Esophagus muscularis mucosa (tissue), 4 donors: ENCODE data around the gene GSK3B.

Experiments used
- EP300 ChIP-seq: sonication (generic); formaldehyde crosslinking; IDR thresholded peaks from one replicate; pipeline ENCODE4 v1.6.1; 2017; ENCODE audit warnings: antibody characterized with exemption
- POLR2A ChIP-seq: fragments of 450-650 bp; IDR thresholded peaks from one replicate; pipeline ENCODE4 v1.6.1; 2017; ENCODE audit warnings: antibody characterized with exemption, moderate library complexity, mild to moderate bottlenecking, low read depth
- TF ChIP-seq, protein P1 (sequence below), 3 experiments: fragments of 200-600 bp in 2 of 3; fragments of 450-650 bp in 1 of 3; sonication (generic) in 2 of 3; IDR thresholded peaks; one replicate each; pipeline ENCODE4 v1.5.1; 2017 to 2019; ENCODE audit warnings: antibody characterized with exemption in 3 of 3, mild to moderate bottlenecking in 2 of 3, moderate library complexity in 1 of 3

DNA sequence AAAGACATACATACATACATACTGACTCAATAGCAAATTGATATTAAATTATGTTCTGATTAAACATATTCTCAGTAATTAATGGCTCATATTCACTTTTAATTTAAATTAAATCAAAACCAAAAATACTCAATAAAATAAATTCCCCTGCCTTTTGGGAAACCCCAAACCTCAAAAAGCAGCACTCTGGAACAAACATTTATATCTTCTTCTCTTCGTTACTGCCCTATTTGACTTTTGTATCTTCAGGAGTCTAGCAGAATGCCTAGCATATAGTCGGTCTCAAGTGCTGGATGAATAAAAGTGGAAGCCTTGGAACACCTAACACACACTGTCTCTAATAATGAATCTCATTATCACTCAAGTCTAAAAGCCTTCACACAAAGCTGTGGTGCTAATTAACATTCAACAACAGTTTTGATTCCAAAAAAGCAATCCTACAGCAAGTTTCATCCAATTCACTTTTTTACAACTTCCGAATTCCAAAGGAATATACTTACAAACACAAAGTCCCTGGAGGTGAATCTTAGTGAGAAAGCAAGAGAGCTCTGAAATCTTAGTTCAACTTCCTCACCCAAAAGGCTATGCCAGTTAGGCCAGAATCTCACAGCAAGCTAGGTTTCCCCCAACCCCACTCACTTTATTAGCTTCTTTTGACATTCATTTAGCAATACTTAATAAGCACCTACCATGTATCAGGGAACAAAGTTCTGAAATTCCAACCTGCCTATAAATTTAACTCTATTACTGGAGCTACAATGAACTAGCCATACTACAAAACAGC lies 35.0 kb downstream of the GSK3B start:
- TF ChIP-seq, protein P1, sequence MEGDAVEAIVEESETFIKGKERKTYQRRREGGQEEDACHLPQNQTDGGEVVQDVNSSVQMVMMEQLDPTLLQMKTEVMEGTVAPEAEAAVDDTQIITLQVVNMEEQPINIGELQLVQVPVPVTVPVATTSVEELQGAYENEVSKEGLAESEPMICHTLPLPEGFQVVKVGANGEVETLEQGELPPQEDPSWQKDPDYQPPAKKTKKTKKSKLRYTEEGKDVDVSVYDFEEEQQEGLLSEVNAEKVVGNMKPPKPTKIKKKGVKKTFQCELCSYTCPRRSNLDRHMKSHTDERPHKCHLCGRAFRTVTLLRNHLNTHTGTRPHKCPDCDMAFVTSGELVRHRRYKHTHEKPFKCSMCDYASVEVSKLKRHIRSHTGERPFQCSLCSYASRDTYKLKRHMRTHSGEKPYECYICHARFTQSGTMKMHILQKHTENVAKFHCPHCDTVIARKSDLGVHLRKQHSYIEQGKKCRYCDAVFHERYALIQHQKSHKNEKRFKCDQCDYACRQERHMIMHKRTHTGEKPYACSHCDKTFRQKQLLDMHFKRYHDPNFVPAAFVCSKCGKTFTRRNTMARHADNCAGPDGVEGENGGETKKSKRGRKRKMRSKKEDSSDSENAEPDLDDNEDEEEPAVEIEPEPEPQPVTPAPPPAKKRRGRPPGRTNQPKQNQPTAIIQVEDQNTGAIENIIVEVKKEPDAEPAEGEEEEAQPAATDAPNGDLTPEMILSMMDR (IDR thresholded peaks at IDR 0.05): no peak
- no peak for TF ChIP-seq EP300
- TF ChIP-seq POLR2A: no peak
